HEK293T (cell line): ENCODE data around the gene ZSWIM3.
"Not testable (repeated sequence)": the region's sequence is repeated elsewhere in the genome, so short reads cannot be mapped to it uniquely, and the experiment has no call there.

Experiments
- CTCF ChIA-PET: fragments of 350-600 bp; formaldehyde crosslinking; extraction: SDS; loops from one replicate; lab custom pipeline; 2021; ENCODE audit warnings: antibody characterized with exemption, inconsistent platforms; lab: Yijun Ruan, JAX
- POLR2A ChIA-PET: fragments of 350-600 bp; formaldehyde crosslinking; extraction: SDS; loops from one replicate; lab custom pipeline; 2020; ENCODE audit warnings: antibody characterized with exemption, inconsistent platforms; lab: Yijun Ruan, JAX
- DNase-seq: peaks from one replicate; pipeline ENCODE4 v3.0.0; 2012; ENCODE audit warnings: mixed read lengths; ENCODE audit errors: extremely low spot score
- ARNT ChIP-seq: fragments of 450-650 bp; IDR thresholded peaks from 2 replicates; pipeline ENCODE4 v1.6.1; 2017; ENCODE audit warnings: mild to moderate bottlenecking
- BHLHE40 ChIP-seq: fragments of 450-650 bp; IDR thresholded peaks from 2 replicates; pipeline ENCODE4 v1.6.1; 2016; ENCODE audit warnings: mild to moderate bottlenecking, moderate library complexity, borderline replicate concordance
- CTBP1 ChIP-seq: fragments of 450-650 bp; IDR thresholded peaks from 2 replicates; pipeline ENCODE4 v1.6.1; 2016; ENCODE audit warnings: borderline replicate concordance
- ELF4 ChIP-seq: fragments of 450-650 bp; IDR thresholded peaks from 2 replicates; pipeline ENCODE4 v1.6.1; 2017; ENCODE audit warnings: antibody characterized with exemption
- FOXA1 ChIP-seq: fragments of 450-650 bp; IDR thresholded peaks from 2 replicates; pipeline ENCODE4 v1.6.1; 2016; ENCODE audit warnings: mild to moderate bottlenecking
- FOXK2 ChIP-seq: fragments of 450-650 bp; IDR thresholded peaks from 2 replicates; pipeline ENCODE4 v1.6.1; 2016; ENCODE audit warnings: mild to moderate bottlenecking
- FOXM1 ChIP-seq: fragments of 450-650 bp; IDR thresholded peaks from 2 replicates; pipeline ENCODE4 v1.6.1; 2017; ENCODE audit warnings: mild to moderate bottlenecking, borderline replicate concordance
- HDGF ChIP-seq: fragments of 450-650 bp; IDR thresholded peaks from 2 replicates; pipeline ENCODE4 v1.6.1; 2017; ENCODE audit warnings: antibody characterized with exemption, borderline replicate concordance
- L3MBTL2 ChIP-seq: fragments of 450-650 bp; conservative IDR thresholded peaks from 2 replicates; pipeline ENCODE4 v1.6.1; 2016; ENCODE audit warnings: mild to moderate bottlenecking
- LEF1 ChIP-seq: fragments of 450-650 bp; IDR thresholded peaks from 2 replicates; pipeline ENCODE4 v1.6.1; 2017; ENCODE audit warnings: mild to moderate bottlenecking, borderline replicate concordance
- NFRKB ChIP-seq: fragments of 450-650 bp; IDR thresholded peaks from 2 replicates; pipeline ENCODE4 v1.6.1; 2016; ENCODE audit warnings: mild to moderate bottlenecking, moderate library complexity
- PKNOX1 ChIP-seq: fragments of 450-650 bp; IDR thresholded peaks from 2 replicates; pipeline ENCODE4 v1.6.1; 2016
- SP1 ChIP-seq: fragments of 450-650 bp; IDR thresholded peaks from 2 replicates; pipeline ENCODE4 v1.6.1; 2017
- SUZ12 ChIP-seq: fragments of 450-650 bp; IDR thresholded peaks from 2 replicates; pipeline ENCODE4 v1.6.1; 2016; ENCODE audit warnings: mild to moderate bottlenecking
- TARDBP ChIP-seq: fragments of 450-650 bp; IDR thresholded peaks from 2 replicates; pipeline ENCODE4 v1.6.1; 2016
- ZNF384 ChIP-seq: fragments of 450-650 bp; IDR thresholded peaks from 2 replicates; pipeline ENCODE4 v1.6.1; 2016

ZSWIM3 gene

GRCh38 chr20:45866454-45866853 is 9.0 kb downstream of the ZSWIM3 start:
- TF ChIP-seq L3MBTL2, result no peak
- TF ChIP-seq PKNOX1, result no peak
- TF ChIP-seq ARNT, result no peak
- no peak for DNase-seq
- ChIA-PET CTCF (no interaction called here), POLR2A (interaction anchor here (1.2 kb wide), 1 partner anchor 15 kb away, joined by 8 read pairs; the partner anchor contains the start of gene ZSWIM1)

- TF ChIP-seq FOXA1 (no peak), CTBP1 (no peak), PKNOX1 (no peak), FOXK2 (no peak), ELF4 (no peak), NFRKB (no peak), TARDBP (no peak), FOXM1 (no peak)
Measured at GRCh38 chr20:45867136-45867818, 9.9 kb downstream of the ZSWIM3 start.

GRCh38 chr20:45867819-45868176 is 10.4 kb downstream of the ZSWIM3 start:
- no peak for DNase-seq
- TF ChIP-seq PKNOX1 (no peak), CTBP1 (no peak)
- ChIA-PET POLR2A (interaction anchor here (1.2 kb wide), 1 partner anchor 14 kb away, joined by 8 read pairs; the partner anchor contains the start of gene ZSWIM1), CTCF (interaction anchor here (1.1 kb wide), 1 partner anchor 69 kb away, joined by 3 read pairs; no protein-coding TSS in a partner anchor)

More at GRCh38 chr20:45867136-45867818, 9.9 kb downstream of the ZSWIM3 start:
- CTCF ChIA-PET, result interaction anchor here (1.1 kb wide), 1 partner anchor 68 kb away, joined by 3 read pairs; no protein-coding TSS in a partner anchor
- POLR2A ChIA-PET, result interaction anchor here (1.2 kb wide), 1 partner anchor 14 kb away, joined by 8 read pairs; the partner anchor contains the start of gene ZSWIM1
- no peak for DNase-seq

GRCh38 chr20:45872626-45873025 is 15.2 kb downstream of the ZSWIM3 start:
- DNase-seq, result no peak
- CTCF ChIA-PET, result no interaction called here
- POLR2A ChIA-PET, result interaction anchor here (1.0 to 1.8 kb wide), 2 partner anchors 8 to 16 kb away, joined by 3 to 7 read pairs; partner anchors contain the start of gene ZSWIM1
- TF ChIP-seq ZNF384 (no peak), HDGF (no peak), SUZ12 (no peak), LEF1 (no peak), FOXA1 (no peak), NFRKB (no peak), SP1 (no peak), FOXK2 (no peak), ELF4 (no peak), CTBP1 (no peak), PKNOX1 (no peak), L3MBTL2 (no peak), BHLHE40 (no peak), ARNT (no peak), TARDBP (no peak)

GRCh38 chr20:45873409-45874103 is 16.1 kb downstream of the ZSWIM3 start:
- CTCF ChIA-PET, result no interaction called here

GRCh38 chr20:45874104-45874481 is 16.7 kb downstream of the ZSWIM3 start:
- POLR2A ChIA-PET, DNase-seq, CTCF ChIA-PET: not testable (repeated sequence)

More at GRCh38 chr20:45873409-45874103, 16.1 kb downstream of the ZSWIM3 start:
- DNase-seq, result no peak
- no peak for TF ChIP-seq ARNT
- no peak for TF ChIP-seq FOXM1
- no peak for TF ChIP-seq BHLHE40
- no peak for TF ChIP-seq FOXA1
- TF ChIP-seq LEF1, result no peak
- no peak for TF ChIP-seq SUZ12
- no peak for TF ChIP-seq ELF4
- TF ChIP-seq ZNF384, result no peak
- no peak for TF ChIP-seq CTBP1
- no peak for TF ChIP-seq L3MBTL2
- no peak for TF ChIP-seq SP1
- no peak for TF ChIP-seq HDGF
- no peak for TF ChIP-seq NFRKB
- no peak for TF ChIP-seq PKNOX1
- TF ChIP-seq TARDBP, result no peak
- TF ChIP-seq FOXK2, result no peak
- POLR2A ChIA-PET, result interaction anchor here (1.8 kb wide), 1 partner anchor 8 kb away, joined by 7 read pairs; the partner anchor contains the start of gene ZSWIM1
